GM19351 (cell line): ENCODE measurements around the gene PCP2.

ENCODE experiments used
- ATAC-seq: cut with Tn5 transposase; IDR thresholded peaks from one replicate; pipeline ENCODE4 v1.9.1; 2021; ENCODE audit warnings: mild to moderate bottlenecking, moderate library complexity; ENCODE audit not compliant: unreplicated experiment

Gene PCP2

GRCh38 chr19:7620442-7621412 lies 12.8 kb downstream of the PCP2 start:
- no peak for ATAC-seq

GRCh38 chr19:7619671-7620441 lies 13.7 kb downstream of the PCP2 start:
- no peak for ATAC-seq

GRCh38 chr19:7618771-7619510 lies 14.6 kb downstream of the PCP2 start:
- ATAC-seq, result no peak

- ATAC-seq, result no peak
These were observed 15.2 kb downstream of the PCP2 start for GRCh38 chr19:7618348-7618747.

DNA sequence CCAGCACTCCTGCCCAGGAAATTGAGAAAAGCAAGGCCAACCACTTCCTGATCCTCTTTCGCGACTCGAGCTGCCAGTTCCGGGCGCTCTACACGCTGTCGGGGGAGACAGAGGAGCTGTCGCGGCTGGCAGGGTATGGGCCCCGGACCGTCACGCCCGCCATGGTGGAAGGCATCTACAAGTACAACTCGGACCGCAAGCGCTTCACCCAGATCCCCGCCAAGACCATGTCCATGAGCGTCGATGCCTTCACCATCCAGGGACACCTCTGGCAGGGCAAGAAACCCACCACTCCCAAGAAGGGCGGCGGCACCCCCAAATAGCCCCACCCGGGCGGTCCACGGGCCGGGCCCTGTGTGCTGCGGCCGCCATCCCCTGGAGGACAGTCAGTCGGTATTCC lies 15.8 kb downstream of the PCP2 start:
- ATAC-seq, result no peak

GRCh38 chr19:7617172-7617571 lies 16.3 kb downstream of the PCP2 start:
- ATAC-seq, result no peak

- ATAC-seq, result no peak
These were observed 18.4 kb downstream of the PCP2 start for GRCh38 chr19:7614859-7615741.

DNA sequence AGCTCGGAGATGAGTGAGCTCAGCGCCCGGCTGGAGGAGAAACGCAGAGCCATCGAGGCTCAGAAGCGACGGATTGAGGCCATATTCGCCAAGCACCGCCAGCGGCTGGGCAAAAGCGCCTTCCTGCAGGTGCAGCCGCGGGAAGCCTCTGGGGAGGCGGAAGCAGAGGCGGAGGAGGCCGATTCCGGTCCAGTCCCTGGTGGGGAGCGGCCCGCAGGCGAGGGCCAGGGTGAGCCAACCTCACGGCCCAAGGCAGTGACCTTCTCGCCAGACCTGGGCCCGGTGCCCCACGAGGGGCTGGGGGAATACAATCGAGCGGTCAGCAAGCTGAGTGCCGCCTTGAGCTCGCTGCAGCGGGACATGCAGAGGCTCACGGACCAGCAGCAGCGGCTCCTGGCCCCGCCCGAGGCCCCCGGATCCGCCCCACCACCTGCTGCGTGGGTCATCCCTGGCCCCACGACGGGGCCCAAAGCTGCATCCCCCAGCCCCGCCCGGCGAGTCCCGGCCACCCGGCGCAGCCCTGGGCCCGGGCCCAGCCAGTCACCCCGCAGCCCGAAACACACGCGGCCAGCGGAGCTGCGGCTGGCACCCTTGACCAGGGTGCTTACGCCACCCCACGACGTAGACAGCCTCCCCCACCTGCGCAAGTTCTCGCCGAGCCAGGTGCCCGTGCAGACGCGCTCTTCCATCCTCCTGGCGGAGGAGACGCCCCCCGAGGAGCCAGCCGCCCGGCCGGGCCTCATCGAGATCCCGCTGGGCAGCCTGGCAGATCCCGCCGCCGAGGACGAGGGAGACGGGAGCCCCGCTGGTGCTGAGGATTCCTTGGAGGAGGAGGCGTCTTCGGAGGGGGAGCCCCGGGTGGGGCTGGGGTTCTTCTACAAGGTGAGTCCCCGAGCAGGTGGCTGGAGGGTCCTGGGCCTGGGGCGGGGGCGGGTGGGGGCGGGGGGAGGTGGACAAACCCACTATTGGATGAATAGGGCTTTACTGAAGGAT lies 20.9 kb downstream of the PCP2 start:
- no peak for ATAC-seq

- ATAC-seq, result no peak
These were observed 21.8 kb downstream of the PCP2 start for GRCh38 chr19:7611541-7612279.

DNA sequence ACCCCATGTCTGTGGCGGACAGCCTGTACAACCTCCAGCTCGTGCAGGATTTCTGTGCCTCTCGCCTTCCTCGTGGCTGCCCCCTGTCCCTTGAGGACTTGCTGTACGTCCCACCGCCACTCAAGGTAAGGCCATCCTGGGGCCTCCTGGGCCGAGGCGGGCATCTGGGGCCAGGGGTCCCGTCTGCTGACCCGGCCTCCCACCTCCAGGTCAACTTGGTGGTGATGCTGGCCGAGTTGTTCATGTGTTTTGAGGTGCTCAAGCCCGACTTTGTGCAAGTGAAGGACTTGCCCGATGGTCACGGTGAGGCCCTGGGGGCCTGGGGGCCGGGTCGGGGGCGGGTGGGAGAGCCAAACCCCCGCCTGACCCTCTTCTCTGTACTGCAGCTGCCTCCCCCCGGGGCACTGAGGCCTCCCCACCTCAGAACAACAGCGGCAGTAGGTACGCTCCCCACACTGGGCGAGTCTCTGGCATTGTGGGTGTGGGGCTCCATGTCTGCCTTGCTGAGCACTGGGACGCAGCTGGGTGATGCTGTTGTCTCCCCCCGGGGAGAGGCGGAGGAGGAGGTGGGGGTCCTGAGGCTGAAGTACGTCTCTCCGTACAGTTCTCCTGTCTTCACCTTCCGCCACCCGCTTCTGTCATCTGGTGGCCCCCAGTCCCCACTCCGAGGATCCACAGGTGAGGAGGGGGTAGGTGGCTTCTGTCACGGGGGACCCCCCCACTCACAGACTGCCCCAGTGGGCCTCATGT lies 22.9 kb downstream of the PCP2 start:
- ATAC-seq, result no peak

DNA sequence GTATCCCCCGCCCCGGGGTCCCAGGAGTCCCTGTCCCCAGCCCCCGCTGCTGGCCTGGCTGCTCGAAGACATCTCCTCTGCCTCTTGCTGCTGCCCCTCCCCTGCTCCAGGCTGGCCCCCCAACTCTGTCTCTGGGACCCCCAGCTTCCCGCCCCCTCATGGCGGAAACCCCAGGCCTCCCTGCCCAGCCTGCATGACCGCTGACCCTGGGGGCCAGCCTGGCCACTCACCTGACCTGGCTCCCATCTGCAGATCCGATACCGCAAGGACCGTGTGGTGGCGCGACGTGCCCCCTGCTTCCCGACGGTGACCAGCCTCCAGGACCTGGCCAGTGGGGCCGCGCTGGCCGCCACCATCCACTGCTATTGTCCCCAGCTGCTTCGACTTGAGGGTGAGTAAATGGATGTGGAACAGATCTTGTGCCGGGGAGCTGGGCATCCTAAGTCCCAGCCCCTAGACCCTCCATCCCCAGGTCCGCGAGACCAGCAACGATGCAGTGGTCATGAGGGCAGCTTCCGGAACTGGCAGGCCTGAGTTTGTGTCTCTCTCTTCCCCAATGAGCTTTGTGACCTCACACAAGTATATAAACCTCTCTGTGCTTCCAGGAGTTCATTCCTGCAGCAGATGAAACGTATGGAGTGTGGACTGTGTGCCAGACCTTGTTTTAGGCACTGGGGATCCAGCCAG lies 25.5 kb downstream of the PCP2 start:
- no peak for ATAC-seq

DNA sequence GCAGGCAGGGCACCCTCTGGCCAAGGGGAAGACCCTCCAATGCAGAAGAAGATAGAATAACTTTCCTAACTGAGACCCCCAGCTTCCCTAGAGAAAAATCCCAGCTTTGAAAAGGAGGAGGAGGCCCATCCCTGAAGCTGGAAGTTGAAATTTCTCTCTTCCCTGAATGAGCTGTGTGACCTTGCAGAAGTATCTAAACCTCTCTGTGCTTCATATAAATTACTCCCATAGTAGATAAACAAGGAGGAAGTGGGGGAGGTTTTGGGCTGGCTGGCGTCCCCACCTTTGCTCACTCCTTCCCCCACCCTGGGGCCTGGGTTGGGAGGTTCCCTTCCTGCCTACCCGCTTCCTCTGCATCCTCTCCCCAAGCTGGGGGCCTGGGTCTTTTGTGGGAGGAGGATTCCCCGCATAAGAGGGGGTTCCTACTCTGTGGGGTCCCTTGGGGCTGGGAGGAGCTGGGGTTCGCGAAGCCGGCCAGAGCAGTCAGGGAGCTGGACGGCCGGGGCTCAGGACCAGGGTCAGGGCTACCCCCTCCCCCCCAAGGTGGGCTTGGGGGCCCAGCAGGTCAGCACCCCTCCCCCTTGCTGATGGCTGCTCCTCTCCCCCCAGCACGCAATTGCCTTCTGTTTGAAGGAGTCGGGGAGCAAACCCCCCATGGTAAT lies 26.2 kb downstream of the PCP2 start:
- ATAC-seq, result no peak

- ATAC-seq, result no peak
These were observed 27.2 kb downstream of the PCP2 start for GRCh38 chr19:7606289-7606688.

GRCh38 chr19:7605490-7606222 lies 27.9 kb downstream of the PCP2 start:
- ATAC-seq, result no peak

GRCh38 chr19:7603919-7604318 lies 29.6 kb downstream of the PCP2 start:
- no peak for ATAC-seq

GRCh38 chr19:7602935-7603497 lies 30.5 kb downstream of the PCP2 start:
- no peak for ATAC-seq
